ENCODE results near the gene HADHA. TPM values are rescaled to one million over a fixed set of nuclear protein-coding genes. Genes with fewer than 3 reads are reported as not detected.

HADHA gene
- polyA plus RNA-seq, 1 donor (not counting 4 experiments of a cell fraction or from before 2014, with no cell fraction given) = 150 TPM

- FAIRE-seq = no peak
- H3K9me1 ChIP-seq (ENCODE audit: control insufficient read depth, extremely low read depth, insufficient read depth, low read length) = no peaks in the 10 kb centered on the region
- peaks cover 35 to 42% of the 10 kb centered on the region in 2 experiments for H3K36me3 ChIP-seq (ENCODE audit: control insufficient read depth in 2 of 2, extremely low read depth in 1 of 2, insufficient read depth in 2 of 2, low read length in 2 of 2)
- no peak for DNase-seq (ENCODE audit: low read depth, low spot score)
- no peaks in the 10 kb centered on the region for H3K9me3 ChIP-seq (ENCODE audit: control insufficient read depth, low read depth, low read length)
- no peak overlapping the region for H3K4me3 ChIP-seq (ENCODE audit: control insufficient read depth in 2 of 3, extremely low read depth in 1 of 3, insufficient read depth in 2 of 3, low read depth in 1 of 3, low read length in 3 of 3)
- no peaks in the 10 kb centered on the region for H4K20me1 ChIP-seq (ENCODE audit: control insufficient read depth, extremely low read depth, insufficient read depth, low read length)
- H3K27me3 ChIP-seq (ENCODE audit: control insufficient read depth, extremely low read depth, insufficient read depth, low read length) = no peaks in the 10 kb centered on the region
- H3K27ac ChIP-seq (ENCODE audit: control insufficient read depth, insufficient read depth, low read length) = no peak overlapping the region
- dilution Hi-C loops (cut with MboI; ENCODE audit: extremely low pct_ligation_motif_present, low sequenced_read_pairs) = no loop called here
- no peaks in the 10 kb centered on the region for H3K4me1 ChIP-seq (ENCODE audit: control insufficient read depth, extremely low read depth, insufficient read depth, low read length)
- H2AFZ ChIP-seq (ENCODE audit: control insufficient read depth, low read length) = no peak overlapping the region
- no peaks in the 10 kb centered on the region for H3K79me2 ChIP-seq (ENCODE audit: control insufficient read depth, insufficient read depth, low read length)
- no peak for TF ChIP-seq EZH2 (IDR thresholded peaks at IDR 0.05; ENCODE audit: low read length)
- no peak for TF ChIP-seq CTCF (optimal IDR thresholded peaks at IDR 0.05 in 1 of 3, IDR thresholded peaks at IDR 0.05 in 1 of 3, conservative IDR thresholded peaks at IDR 0.05 in 1 of 3; ENCODE audit: extremely low read depth in 1 of 3, insufficient read depth in 2 of 3, low read length in 3 of 3)
- no peak overlapping the region for H3K4me2 ChIP-seq (ENCODE audit: control insufficient read depth, extremely low read depth, insufficient read depth, low read depth, low read length)
- no peak overlapping the region for H3K9ac ChIP-seq (ENCODE audit: control insufficient read depth, extremely low read depth, insufficient read depth, low read length)
Measured at GRCh38 chr2:26196683-26197418, 47.6 kb downstream of the HADHA start.

- Histone ChIP-seq H3K4me3 (ENCODE audit: control insufficient read depth in 2 of 3, extremely low read depth in 1 of 3, insufficient read depth in 2 of 3, low read depth in 1 of 3, low read length in 3 of 3) (no peak overlapping the region), H3K4me1 (ENCODE audit: control insufficient read depth, extremely low read depth, insufficient read depth, low read length) (no peaks in the 10 kb centered on the region), H3K9me1 (ENCODE audit: control insufficient read depth, extremely low read depth, insufficient read depth, low read length) (no peaks in the 10 kb centered on the region), H3K27me3 (ENCODE audit: control insufficient read depth, extremely low read depth, insufficient read depth, low read length) (no peaks in the 10 kb centered on the region), H3K79me2 (ENCODE audit: control insufficient read depth, insufficient read depth, low read length) (no peaks in the 10 kb centered on the region), H2AFZ (ENCODE audit: control insufficient read depth, low read length) (no peak overlapping the region), H3K9ac (ENCODE audit: control insufficient read depth, extremely low read depth, insufficient read depth, low read length) (no peak overlapping the region), H3K9me3 (ENCODE audit: control insufficient read depth, low read depth, low read length) (no peaks in the 10 kb centered on the region), H4K20me1 (ENCODE audit: control insufficient read depth, extremely low read depth, insufficient read depth, low read length) (no peaks in the 10 kb centered on the region), H3K36me3 (ENCODE audit: control insufficient read depth in 2 of 2, extremely low read depth in 1 of 2, insufficient read depth in 2 of 2, low read length in 2 of 2) (peaks cover 38 to 43% of the 10 kb centered on the region in 2 experiments), H3K27ac (ENCODE audit: control insufficient read depth, insufficient read depth, low read length) (no peak overlapping the region), H3K4me2 (ENCODE audit: control insufficient read depth, extremely low read depth, insufficient read depth, low read depth, low read length) (no peak overlapping the region)
- dilution Hi-C loops (cut with MboI; ENCODE audit: extremely low pct_ligation_motif_present, low sequenced_read_pairs) = no loop called here
- DNase-seq (ENCODE audit: low read depth, low spot score) (no peak), FAIRE-seq (no peak)
- TF ChIP-seq CTCF (optimal IDR thresholded peaks at IDR 0.05 in 1 of 3, IDR thresholded peaks at IDR 0.05 in 1 of 3, conservative IDR thresholded peaks at IDR 0.05 in 1 of 3; ENCODE audit: extremely low read depth in 1 of 3, insufficient read depth in 2 of 3, low read length in 3 of 3) = no peak
- no peak for TF ChIP-seq EZH2 (IDR thresholded peaks at IDR 0.05; ENCODE audit: low read length)
Measured at GRCh38 chr2:26195040-26195984, 49.1 kb downstream of the HADHA start.

Data from keratinocyte (primary cell).